ENCODE results near the gene ERBB2.
"Not testable (repeated sequence)": the region's sequence is repeated elsewhere in the genome, so short reads cannot be mapped to it uniquely, and the experiment has no call there.

ERBB2 gene

GRCh38 chr17:39750131-39751015 is 50.5 kb downstream of the ERBB2 start:
- DNase-seq: no peak

- no peak for DNase-seq
These were observed 51.2 kb downstream of the ERBB2 start for GRCh38 chr17:39751016-39751543.

GRCh38 chr17:39751637-39752036 is 51.8 kb downstream of the ERBB2 start:
- DNase-seq: no peak

- DNase-seq: no peak
These were observed 52.5 kb downstream of the ERBB2 start for GRCh38 chr17:39752241-39752881.

GRCh38 chr17:39753514-39754160 is 53.8 kb downstream of the ERBB2 start:
- DNase-seq: peak; percentile 54

- peak; percentile 74 for DNase-seq
These were observed 54.5 kb downstream of the ERBB2 start for GRCh38 chr17:39754161-39754957.

GRCh38 chr17:39754958-39755553 is 55.2 kb downstream of the ERBB2 start:
- no peak for DNase-seq

GRCh38 chr17:39755554-39756379 is 55.9 kb downstream of the ERBB2 start:
- DNase-seq: no peak

GRCh38 chr17:39756380-39757079 is 56.7 kb downstream of the ERBB2 start:
- DNase-seq: no peak

- no peak for DNase-seq
These were observed 57.4 kb downstream of the ERBB2 start for GRCh38 chr17:39757176-39757662.

- no peak for DNase-seq
These were observed 58.3 kb downstream of the ERBB2 start for GRCh38 chr17:39757931-39758873.

- no peak for DNase-seq
These were observed 59.3 kb downstream of the ERBB2 start for GRCh38 chr17:39759204-39759603.

GRCh38 chr17:39761861-39762496 is 62.1 kb downstream of the ERBB2 start:
- no peak for DNase-seq

GRCh38 chr17:39763051-39763820 is 63.4 kb downstream of the ERBB2 start:
- DNase-seq: no peak

GRCh38 chr17:39764171-39764570 is 64.3 kb downstream of the ERBB2 start:
- DNase-seq: not testable (repeated sequence)

- no peak for DNase-seq
These were observed 65.3 kb downstream of the ERBB2 start for GRCh38 chr17:39765175-39765574.

- DNase-seq: no peak
These were observed 65.9 kb downstream of the ERBB2 start for GRCh38 chr17:39765766-39766165.

- no peak for DNase-seq
These were observed 67.3 kb downstream of the ERBB2 start for GRCh38 chr17:39767147-39767546.
